ENCODE results near the gene POMGNT2.

- TF ChIP-seq, protein P1, sequence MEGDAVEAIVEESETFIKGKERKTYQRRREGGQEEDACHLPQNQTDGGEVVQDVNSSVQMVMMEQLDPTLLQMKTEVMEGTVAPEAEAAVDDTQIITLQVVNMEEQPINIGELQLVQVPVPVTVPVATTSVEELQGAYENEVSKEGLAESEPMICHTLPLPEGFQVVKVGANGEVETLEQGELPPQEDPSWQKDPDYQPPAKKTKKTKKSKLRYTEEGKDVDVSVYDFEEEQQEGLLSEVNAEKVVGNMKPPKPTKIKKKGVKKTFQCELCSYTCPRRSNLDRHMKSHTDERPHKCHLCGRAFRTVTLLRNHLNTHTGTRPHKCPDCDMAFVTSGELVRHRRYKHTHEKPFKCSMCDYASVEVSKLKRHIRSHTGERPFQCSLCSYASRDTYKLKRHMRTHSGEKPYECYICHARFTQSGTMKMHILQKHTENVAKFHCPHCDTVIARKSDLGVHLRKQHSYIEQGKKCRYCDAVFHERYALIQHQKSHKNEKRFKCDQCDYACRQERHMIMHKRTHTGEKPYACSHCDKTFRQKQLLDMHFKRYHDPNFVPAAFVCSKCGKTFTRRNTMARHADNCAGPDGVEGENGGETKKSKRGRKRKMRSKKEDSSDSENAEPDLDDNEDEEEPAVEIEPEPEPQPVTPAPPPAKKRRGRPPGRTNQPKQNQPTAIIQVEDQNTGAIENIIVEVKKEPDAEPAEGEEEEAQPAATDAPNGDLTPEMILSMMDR (conservative IDR thresholded peaks at IDR 0.05; ENCODE audit: low read depth in 2 of 2) = no peak
- TF ChIP-seq REST (IDR thresholded peaks at IDR 0.05; ENCODE audit: unreplicated experiment) (no peak), EZH2 (IDR thresholded peaks at IDR 0.05; ENCODE audit: low read depth, unreplicated experiment) (no peak), POLR2AphosphoS5 (IDR thresholded peaks at IDR 0.05; ENCODE audit: low read depth) (no peak), EZH2phosphoT487 (IDR thresholded peaks at IDR 0.05; ENCODE audit: unreplicated experiment) (no peak), NANOG (IDR thresholded peaks at IDR 0.05; ENCODE audit: borderline replicate concordance) (no peak), CREB1 (CRISPR knock-in tag; IDR thresholded peaks at IDR 0.05; ENCODE audit: low read depth) (no peak), ZNF114 (CRISPR knock-in tag; IDR thresholded peaks at IDR 0.05) (no peak), JUNB (IDR thresholded peaks at IDR 0.05; ENCODE audit: unreplicated experiment) (no peak), ZNF331 (CRISPR knock-in tag; IDR thresholded peaks at IDR 0.05; ENCODE audit: low read depth) (no peak), STAT1 (IDR thresholded peaks at IDR 0.05; ENCODE audit: unreplicated experiment) (no peak), ZNF462 (CRISPR knock-in tag; IDR thresholded peaks at IDR 0.05) (no peak)
- TF ChIP-seq, protein P2, sequence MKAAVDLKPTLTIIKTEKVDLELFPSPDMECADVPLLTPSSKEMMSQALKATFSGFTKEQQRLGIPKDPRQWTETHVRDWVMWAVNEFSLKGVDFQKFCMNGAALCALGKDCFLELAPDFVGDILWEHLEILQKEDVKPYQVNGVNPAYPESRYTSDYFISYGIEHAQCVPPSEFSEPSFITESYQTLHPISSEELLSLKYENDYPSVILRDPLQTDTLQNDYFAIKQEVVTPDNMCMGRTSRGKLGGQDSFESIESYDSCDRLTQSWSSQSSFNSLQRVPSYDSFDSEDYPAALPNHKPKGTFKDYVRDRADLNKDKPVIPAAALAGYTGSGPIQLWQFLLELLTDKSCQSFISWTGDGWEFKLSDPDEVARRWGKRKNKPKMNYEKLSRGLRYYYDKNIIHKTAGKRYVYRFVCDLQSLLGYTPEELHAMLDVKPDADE (IDR thresholded peaks at IDR 0.05) = no peak
Measured at GRCh38 chr3:43144761-43145490, 39.0 kb upstream of the POMGNT2 start.
